HT-29 (cell line): ENCODE measurements around the gene NKAIN2. TPM values are rescaled to one million over a fixed set of nuclear protein-coding genes. Genes with fewer than 3 reads are reported as not detected.
"Not testable (repeated sequence)": the region's sequence is repeated elsewhere in the genome, so short reads cannot be mapped to it uniquely, and the experiment has no call there.

Experiments used
- DNase-seq: peaks from one replicate; pipeline ENCODE4 v3.0.0-alpha.2; 2015; ENCODE audit warnings: low spot score
- total RNA-seq: library from RNA; depleted of rRNA; stranded (reverse); fragments of >200 nt; shearing (Covaris generic); gene quantifications from 2 replicates; pipeline ENCODE4 v1.2.3, GENCODE V29; 2014

Gene NKAIN2
- total RNA-seq, 1 experiment from 2014 or later, result 0.13 TPM

GRCh38 chr6:124080483-124080882, 276.8 kb downstream of the NKAIN2 start:
- DNase-seq, result no peak

- no peak for DNase-seq
Measured at GRCh38 chr6:124090491-124090890, 286.8 kb downstream of the NKAIN2 start.

GRCh38 chr6:124099520-124099919, 295.9 kb downstream of the NKAIN2 start:
- no peak for DNase-seq

GRCh38 chr6:124110514-124110913, 306.8 kb downstream of the NKAIN2 start:
- no peak for DNase-seq

- no peak for DNase-seq
Measured at GRCh38 chr6:124119596-124119995, 315.9 kb downstream of the NKAIN2 start.

GRCh38 chr6:124123617-124124209, 320.0 kb downstream of the NKAIN2 start:
- DNase-seq, result peak; percentile 33

- DNase-seq, result peak; percentile 68
Measured at GRCh38 chr6:124131259-124131658, 327.6 kb downstream of the NKAIN2 start.

GRCh38 chr6:124131779-124132178, 328.1 kb downstream of the NKAIN2 start:
- DNase-seq, result no peak

- peak; percentile 44 for DNase-seq
Measured at GRCh38 chr6:124132256-124132655, 328.6 kb downstream of the NKAIN2 start.

- no peak for DNase-seq
Measured at GRCh38 chr6:124142852-124143251, 339.2 kb downstream of the NKAIN2 start.

GRCh38 chr6:124143435-124143834, 339.8 kb downstream of the NKAIN2 start:
- DNase-seq, result no peak

GRCh38 chr6:124147621-124148020, 344.0 kb downstream of the NKAIN2 start:
- no peak for DNase-seq

GRCh38 chr6:124148236-124148957, 344.7 kb downstream of the NKAIN2 start:
- DNase-seq, result no peak

GRCh38 chr6:124149646-124150045, 346.0 kb downstream of the NKAIN2 start:
- no peak for DNase-seq

- no peak for DNase-seq
Measured at GRCh38 chr6:124158024-124158423, 354.4 kb downstream of the NKAIN2 start.

GRCh38 chr6:124163676-124164075, 360.0 kb downstream of the NKAIN2 start:
- DNase-seq, result no peak

- no peak for DNase-seq
Measured at GRCh38 chr6:124164343-124164742, 360.7 kb downstream of the NKAIN2 start.

GRCh38 chr6:124167249-124167648, 363.6 kb downstream of the NKAIN2 start:
- not testable (repeated sequence) for DNase-seq

GRCh38 chr6:124190256-124190655, 386.6 kb downstream of the NKAIN2 start:
- no peak for DNase-seq

GRCh38 chr6:124193132-124193531, 389.5 kb downstream of the NKAIN2 start:
- DNase-seq, result no peak

GRCh38 chr6:124197148-124197547, 393.5 kb downstream of the NKAIN2 start:
- DNase-seq, result no peak

GRCh38 chr6:124199286-124199685, 395.6 kb downstream of the NKAIN2 start:
- no peak for DNase-seq

- DNase-seq, result no peak
Measured at GRCh38 chr6:124200661-124201060, 397.0 kb downstream of the NKAIN2 start.
